IMR-90 (cell line): ENCODE data around the gene DCUN1D3.

Experiments
- BHLHE40 ChIP-seq: fragments of 150-350 bp; IDR thresholded peaks from 2 replicates; pipeline ENCODE4 v1.6.1; 2016; ENCODE audit warnings: mild to moderate bottlenecking, low read depth, low read length
- CHD1 ChIP-seq: IDR thresholded peaks from 2 replicates; pipeline ENCODE4 v1.6.1; 2012; ENCODE audit warnings: low read depth, low read length, improper control_type of control experiment
- ELK1 ChIP-seq: fragments of 150-350 bp; IDR thresholded peaks from 2 replicates; pipeline ENCODE4 v1.6.1; 2016; ENCODE audit warnings: low read depth, mild to moderate bottlenecking, low read length, moderate library complexity, borderline replicate concordance
- TF ChIP-seq, protein P1 (sequence below): conservative IDR thresholded peaks from 2 replicates; pipeline ENCODE4 v1.5.1; 2012; ENCODE audit warnings: mild to moderate bottlenecking, low read depth, low read length, improper control_type of control experiment

- TF ChIP-seq, protein P1, sequence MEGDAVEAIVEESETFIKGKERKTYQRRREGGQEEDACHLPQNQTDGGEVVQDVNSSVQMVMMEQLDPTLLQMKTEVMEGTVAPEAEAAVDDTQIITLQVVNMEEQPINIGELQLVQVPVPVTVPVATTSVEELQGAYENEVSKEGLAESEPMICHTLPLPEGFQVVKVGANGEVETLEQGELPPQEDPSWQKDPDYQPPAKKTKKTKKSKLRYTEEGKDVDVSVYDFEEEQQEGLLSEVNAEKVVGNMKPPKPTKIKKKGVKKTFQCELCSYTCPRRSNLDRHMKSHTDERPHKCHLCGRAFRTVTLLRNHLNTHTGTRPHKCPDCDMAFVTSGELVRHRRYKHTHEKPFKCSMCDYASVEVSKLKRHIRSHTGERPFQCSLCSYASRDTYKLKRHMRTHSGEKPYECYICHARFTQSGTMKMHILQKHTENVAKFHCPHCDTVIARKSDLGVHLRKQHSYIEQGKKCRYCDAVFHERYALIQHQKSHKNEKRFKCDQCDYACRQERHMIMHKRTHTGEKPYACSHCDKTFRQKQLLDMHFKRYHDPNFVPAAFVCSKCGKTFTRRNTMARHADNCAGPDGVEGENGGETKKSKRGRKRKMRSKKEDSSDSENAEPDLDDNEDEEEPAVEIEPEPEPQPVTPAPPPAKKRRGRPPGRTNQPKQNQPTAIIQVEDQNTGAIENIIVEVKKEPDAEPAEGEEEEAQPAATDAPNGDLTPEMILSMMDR = no peak
- no peak for TF ChIP-seq ELK1
- TF ChIP-seq BHLHE40 = no peak
- no peak for TF ChIP-seq CHD1
These were observed 56.1 kb downstream of the DCUN1D3 start for GRCh38 chr16:20844054-20844453.
